Left lung (tissue), 10 donors: ENCODE results near the gene SLC23A2. TPM values are rescaled to one million over a fixed set of nuclear protein-coding genes. Genes with fewer than 3 reads are reported as not detected.
"Not testable (repeated sequence)": the region's sequence is repeated elsewhere in the genome, so short reads cannot be mapped to it uniquely, and the experiment has no call there.

Source experiments
- ATAC-seq: fragments of 200-7000 bp; cut with Tn5 transposase; one replicate; pipeline ENCODE4 v1.9.1; 2020; ENCODE audit warnings: moderate library complexity
- DNase-seq, 4 donors: peaks; one replicate each; pipeline ENCODE4 v3.0.0-alpha.2; 2013 to 2020
- H3K27ac ChIP-seq, 2 donors: fragments of 200-600 bp; sonication (generic) in 1 of 2; one replicate each; pipeline versions ENCODE4 v1.5.0 to v1.8.0; 2020 to 2021
- H3K27me3 ChIP-seq, 2 donors: fragments of 200-600 bp; sonication (generic) in 1 of 2; one replicate each; pipeline versions ENCODE4 v1.5.0 to v1.8.0; 2020 to 2021
- H3K36me3 ChIP-seq, 2 donors: fragments of 200-600 bp; sonication (generic) in 1 of 2; one replicate each; pipeline versions ENCODE4 v1.5.0 to v1.8.0; 2020 to 2021
- H3K4me1 ChIP-seq, 2 donors: fragments of 200-600 bp; one replicate each; pipeline ENCODE4 v1.8.0; 2021
- H3K4me3 ChIP-seq, 2 donors: fragments of 200-600 bp; sonication (generic) in 1 of 2; one replicate each; pipeline versions ENCODE4 v1.5.0 to v1.8.0; 2020 to 2021; ENCODE audit warnings: mild to moderate bottlenecking in 1 of 2
- H3K9me3 ChIP-seq, 2 donors: fragments of 200-600 bp; sonication (generic) in 1 of 2; one replicate each; pipeline versions ENCODE4 v1.5.0 to v1.8.0; 2020 to 2021
- CTCF ChIP-seq, 2 donors: fragments of 200-600 bp; sonication (generic) in 1 of 2; IDR thresholded peaks; one replicate each; pipeline versions ENCODE4 v1.5.0 to v1.8.0; 2021; ENCODE audit warnings: antibody characterized with exemption in 2 of 2
- intact Hi-C, 2 donors: fragments of 100-400 bp; cut with DNase I; formaldehyde crosslinking; loops; one replicate each; pipeline versions ENCODE4 v1.11.2 to v1.14.2; 2022
- polyA plus RNA-seq, 6 donors: library from polyadenylated mRNA; unstranded; fragments of 120-200 nt; gene quantifications; one replicate each; pipeline ENCODE4 v1.2.1, GENCODE V29; 2013; ENCODE audit not compliant: insufficient read length in 6 of 6
- total RNA-seq, 2 donors: library from RNA; stranded (reverse); fragmentation: NEBNext Ultra II Directional; extraction: Animal tissue kit (Norgen Biotek cat#: 25700); gene quantifications; one replicate each; pipeline ENCODE4 v1.2.1, GENCODE V29; 2021
- donor health status: DM: no; HTN: yes; CAD: no.
- donor health status: DM: no; HTN: no; CAD: no.

SLC23A2 gene
- total and polyA plus RNA-seq, 8 donors, result 15.8 to 27.1 (median 25.9) TPM

GRCh38 chr20:4853757-4854560 lies 147.4 kb downstream of the SLC23A2 start:
- H3K27ac ChIP-seq, result no peak overlapping the region
- DNase-seq (no peak), ATAC-seq (no peak)
- intact Hi-C loops, result no loop called here
- no peak overlapping the region for H3K4me3 ChIP-seq
- no peaks in the 10 kb centered on the region for H3K4me1 ChIP-seq
- H3K27me3 ChIP-seq, result no peaks in the 10 kb centered on the region
- peaks cover 0 to 52% of the 10 kb centered on the region in 2 donors for H3K36me3 ChIP-seq
- no peaks in the 10 kb centered on the region for H3K9me3 ChIP-seq
- no peak for TF ChIP-seq CTCF (IDR thresholded peaks at IDR 0.05)

GRCh38 chr20:4853004-4853403 lies 148.3 kb downstream of the SLC23A2 start:
- H3K4me3 ChIP-seq, result no peak overlapping the region
- H3K27me3 ChIP-seq, result no peaks in the 10 kb centered on the region
- intact Hi-C loops, result no loop called here
- DNase-seq, result no peak
- H3K27ac ChIP-seq, result no peak overlapping the region
- no peak for TF ChIP-seq CTCF (IDR thresholded peaks at IDR 0.05)
- ATAC-seq, result no peak
- peaks cover 0 to 1% of the 10 kb centered on the region in 2 donors for H3K4me1 ChIP-seq
- H3K36me3 ChIP-seq, result peaks cover 0 to 43% of the 10 kb centered on the region in 2 donors
- H3K9me3 ChIP-seq, result no peaks in the 10 kb centered on the region

- Histone ChIP-seq H3K4me1 (peaks cover 0 to 7% of the 10 kb centered on the region in 2 donors), H3K4me3 (no peak overlapping the region), H3K9me3 (no peaks in the 10 kb centered on the region), H3K27me3 (no peaks in the 10 kb centered on the region), H3K36me3 (peaks cover 0 to 32% of the 10 kb centered on the region in 2 donors), H3K27ac (no peak overlapping the region)
- ATAC-seq, result no peak
- intact Hi-C loops, result no loop called here
- no peak for DNase-seq
- no peak for TF ChIP-seq CTCF (IDR thresholded peaks at IDR 0.05)
Measured at GRCh38 chr20:4850960-4851359, 150.3 kb downstream of the SLC23A2 start.

DNA sequence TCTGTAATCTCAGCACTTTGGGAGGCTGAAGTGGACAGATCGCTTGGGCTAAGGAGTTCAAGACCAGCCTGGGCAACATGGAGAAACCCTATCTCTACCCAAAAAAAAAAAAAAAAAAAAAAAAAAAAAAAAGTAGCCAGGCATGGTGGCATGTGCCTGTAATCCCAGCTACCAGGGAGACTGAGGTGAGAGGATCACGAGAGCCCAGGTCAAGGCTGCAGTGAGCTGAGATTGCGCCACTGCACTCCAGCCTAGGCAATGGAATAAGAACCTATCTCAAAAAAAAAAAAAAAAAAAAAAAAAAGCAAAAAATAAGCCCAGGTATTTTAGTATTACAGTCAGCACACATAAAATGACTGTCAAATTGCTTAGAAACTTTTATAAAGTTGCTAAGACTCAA lies 152.5 kb downstream of the SLC23A2 start:
- H3K4me3 ChIP-seq, H3K9me3 ChIP-seq, H3K27me3 ChIP-seq, ATAC-seq, DNase-seq, intact Hi-C loops, H3K27ac ChIP-seq: not testable (repeated sequence)
- Histone ChIP-seq H3K4me1 (peaks cover 0 to 15% of the 10 kb centered on the region in 2 donors), H3K36me3 (peaks cover 0 to 12% of the 10 kb centered on the region in 2 donors)

GRCh38 chr20:4848041-4848440 lies 153.3 kb downstream of the SLC23A2 start:
- no peaks in the 10 kb centered on the region for H3K9me3 ChIP-seq
- DNase-seq (no peak), ATAC-seq (no peak)
- H3K36me3 ChIP-seq, result peaks cover 0 to 5% of the 10 kb centered on the region in 2 donors
- no peak for TF ChIP-seq CTCF (IDR thresholded peaks at IDR 0.05)
- peaks cover 0 to 15% of the 10 kb centered on the region in 2 donors for H3K4me1 ChIP-seq
- intact Hi-C loops, result no loop called here
- no peaks in the 10 kb centered on the region for H3K27me3 ChIP-seq
- no peak overlapping the region for H3K27ac ChIP-seq
- H3K4me3 ChIP-seq, result no peak overlapping the region
